Measurements from ENCODE around the gene RTL5. TPM values are rescaled to one million over a fixed set of nuclear protein-coding genes. Genes with fewer than 3 reads are reported as not detected.

RTL5 gene
- polyA plus RNA-seq, 1 donor from 2014 or later, result 10.5 TPM

- H4K20me1 ChIP-seq (ENCODE audit: insufficient read depth), result no peaks in the 10 kb centered on the region
- no peaks in the 10 kb centered on the region for H3K79me2 ChIP-seq (replicated peaks; ENCODE audit: insufficient read depth, low read length)
- H3F3A ChIP-seq (ENCODE audit: insufficient read depth, low read length, poor library complexity, severe bottlenecking), result no peaks in the 10 kb centered on the region
- no peak for TF ChIP-seq POLR2AphosphoS5 (IDR thresholded peaks at IDR 0.05)
- TF ChIP-seq EZH2 (IDR thresholded peaks at IDR 0.05; ENCODE audit: borderline replicate concordance, insufficient read depth, low read length, poor library complexity, severe bottlenecking), result no peak
- no peak for TF ChIP-seq CTCF (IDR thresholded peaks at IDR 0.05; ENCODE audit: poor library complexity, severe bottlenecking)
- no peak for TF ChIP-seq REST (IDR thresholded peaks at IDR 0.05; ENCODE audit: borderline replicate concordance)
- TF ChIP-seq SMC3 (conservative IDR thresholded peaks at IDR 0.05; ENCODE audit: poor library complexity), result no peak
- TF ChIP-seq MXI1 (conservative IDR thresholded peaks at IDR 0.05; ENCODE audit: poor library complexity, severe bottlenecking), result no peak
- no peak for TF ChIP-seq TAF1 (IDR thresholded peaks at IDR 0.05; ENCODE audit: low read depth)
- TF ChIP-seq EP300 (conservative IDR thresholded peaks at IDR 0.05; ENCODE audit: poor library complexity, severe bottlenecking), result no peak
- TF ChIP-seq RAD21 (conservative IDR thresholded peaks at IDR 0.05), result no peak
- H3K9me2 ChIP-seq (ENCODE audit: insufficient read depth, low read length), result no peaks in the 10 kb centered on the region
- H3K27ac ChIP-seq (ENCODE audit: low read length), result no peak overlapping the region
- no peak overlapping the region for H3K9ac ChIP-seq (ENCODE audit: low read length)
- no peaks in the 10 kb centered on the region for H3K9me3 ChIP-seq (ENCODE audit: low read length)
- H3K27me3 ChIP-seq (ENCODE audit: insufficient read depth, low read depth, low read length), result no peaks in the 10 kb centered on the region
- no peak overlapping the region for H3K4me2 ChIP-seq (ENCODE audit: low read length)
- H2AFZ ChIP-seq (ENCODE audit: low read depth, low read length), result no peak overlapping the region
- H3K4me3 ChIP-seq (ENCODE audit: low read length), result no peak overlapping the region
- H3K36me3 ChIP-seq (ENCODE audit: insufficient read depth, low read length), result no peaks in the 10 kb centered on the region
Observed at GRCh38 chrX:72139538-72139937, 7.8 kb upstream of the RTL5 start.

GRCh38 chrX:72137846-72138495, 6.3 kb upstream of the RTL5 start:
- H2AFZ ChIP-seq (ENCODE audit: low read depth, low read length), result no peak overlapping the region
- no peaks in the 10 kb centered on the region for H3K27me3 ChIP-seq (ENCODE audit: insufficient read depth, low read depth, low read length)
- no peaks in the 10 kb centered on the region for H3F3A ChIP-seq (ENCODE audit: insufficient read depth, low read length, poor library complexity, severe bottlenecking)
- no peaks in the 10 kb centered on the region for H4K20me1 ChIP-seq (ENCODE audit: insufficient read depth)
- no peak overlapping the region for H3K27ac ChIP-seq (ENCODE audit: low read length)
- H3K4me3 ChIP-seq (ENCODE audit: low read length), result no peak overlapping the region
- no peaks in the 10 kb centered on the region for H3K9me3 ChIP-seq (ENCODE audit: low read length)
- no peaks in the 10 kb centered on the region for H3K36me3 ChIP-seq (ENCODE audit: insufficient read depth, low read length)
- no peak for TF ChIP-seq SMC3 (conservative IDR thresholded peaks at IDR 0.05; ENCODE audit: poor library complexity)
- TF ChIP-seq MXI1 (conservative IDR thresholded peaks at IDR 0.05; ENCODE audit: poor library complexity, severe bottlenecking), result no peak
- TF ChIP-seq POLR2AphosphoS5 (IDR thresholded peaks at IDR 0.05), result no peak
- no peak for TF ChIP-seq EZH2 (IDR thresholded peaks at IDR 0.05; ENCODE audit: borderline replicate concordance, insufficient read depth, low read length, poor library complexity, severe bottlenecking)
- no peak for TF ChIP-seq CTCF (IDR thresholded peaks at IDR 0.05; ENCODE audit: poor library complexity, severe bottlenecking)
- no peak for TF ChIP-seq EP300 (conservative IDR thresholded peaks at IDR 0.05; ENCODE audit: poor library complexity, severe bottlenecking)
- TF ChIP-seq TAF1 (IDR thresholded peaks at IDR 0.05; ENCODE audit: low read depth), result no peak
- TF ChIP-seq RAD21 (conservative IDR thresholded peaks at IDR 0.05), result no peak
- H3K4me2 ChIP-seq (ENCODE audit: low read length), result no peak overlapping the region
- H3K9ac ChIP-seq (ENCODE audit: low read length), result no peak overlapping the region
- no peaks in the 10 kb centered on the region for H3K9me2 ChIP-seq (ENCODE audit: insufficient read depth, low read length)
- H3K79me2 ChIP-seq (replicated peaks; ENCODE audit: insufficient read depth, low read length), result no peaks in the 10 kb centered on the region
